ENCODE measurements around the gene ZBTB37.

- TF ChIP-seq CTCF (IDR thresholded peaks at IDR 0.05; ENCODE audit: low read length) (no peak), EZH2 (IDR thresholded peaks at IDR 0.05; ENCODE audit: borderline replicate concordance, low read length) (no peak)
Measured at GRCh38 chr1:173937062-173937461, 68.9 kb downstream of the ZBTB37 start.

Data from OCI-LY1 (cell line).